GM10266 (cell line): ENCODE results near the gene ERF.

ENCODE experiments used
- DNase-seq: peaks from one replicate; pipeline ENCODE4 v3.0.0; 2012; ENCODE audit errors: extremely low spot score
- CTCF ChIP-seq: IDR thresholded peaks from 2 replicates; pipeline ENCODE4 v1.5.1; 2012; ENCODE audit warnings: mild to moderate bottlenecking, low read depth; ENCODE audit not compliant: control insufficient read depth, insufficient read depth; ENCODE audit errors: missing control alignments

The ERF gene

GRCh38 chr19:42294471-42295137, 39.7 kb upstream of the ERF start:
- no peak for TF ChIP-seq CTCF
- DNase-seq, result no peak

- no peak for TF ChIP-seq CTCF
- no peak for DNase-seq
Measured at GRCh38 chr19:42293948-42294347, 39.0 kb upstream of the ERF start.

GRCh38 chr19:42293540-42293939, 38.6 kb upstream of the ERF start:
- no peak for DNase-seq
- TF ChIP-seq CTCF, result no peak

- no peak for DNase-seq
- TF ChIP-seq CTCF, result no peak
Measured at GRCh38 chr19:42292963-42293362, 38.0 kb upstream of the ERF start.

GRCh38 chr19:42292042-42292960, 37.4 kb upstream of the ERF start:
- TF ChIP-seq CTCF, result no peak
- no peak for DNase-seq

- no peak for DNase-seq
Measured at GRCh38 chr19:42291435-42291810, 36.5 kb upstream of the ERF start.

More at GRCh38 chr19:42291435-42291810, 36.5 kb upstream of the ERF start:
- no peak for TF ChIP-seq CTCF
